Testis (tissue), 3 donors: ENCODE results near the gene SYNDIG1. TPM values are rescaled to one million over a fixed set of nuclear protein-coding genes. Genes with fewer than 3 reads are reported as not detected.

Source experiments
- DNase-seq: peaks from one replicate; pipeline ENCODE4 v3.0.0-alpha.2; 2019
- H3K27ac ChIP-seq, 2 donors: fragments of 200-600 bp; sonication (generic); one replicate each; pipeline ENCODE4 v1.5.1; 2019
- H3K27me3 ChIP-seq: fragments of 200-600 bp; sonication (generic); one replicate; pipeline ENCODE4 v1.5.1; 2019
- H3K36me3 ChIP-seq: fragments of 200-600 bp; sonication (generic); one replicate; pipeline ENCODE4 v1.5.1; 2017; ENCODE audit warnings: low read depth; ENCODE audit errors: missing control alignments
- H3K4me1 ChIP-seq: fragments of 200-600 bp; sonication (generic); one replicate; pipeline ENCODE4 v1.5.1; 2019
- H3K4me3 ChIP-seq, 2 donors: fragments of 200-600 bp; sonication (generic); one replicate each; pipeline ENCODE4 v1.5.1; 2017 to 2019
- H3K9me3 ChIP-seq: fragments of 200-600 bp; sonication (generic); one replicate; pipeline ENCODE4 v1.5.1; 2017
- CTCF ChIP-seq, 3 experiments: fragments of 450-650 bp in 2 of 3; fragments of 200-600 bp in 1 of 3; sonication (generic) in 1 of 3; IDR thresholded peaks; one replicate each; pipeline ENCODE4 v1.5.1; 2016 to 2019; ENCODE audit warnings: antibody characterized with exemption in 3 of 3, mild to moderate bottlenecking in 2 of 3, moderate library complexity in 1 of 3
- POLR2A ChIP-seq: fragments of 450-650 bp; IDR thresholded peaks from one replicate; pipeline ENCODE4 v1.6.1; 2017; ENCODE audit warnings: antibody characterized with exemption, mild to moderate bottlenecking, moderate library complexity
- WGBS, 2 donors: methylation state at CpG; one replicate each; pipeline ENCODE4 v1.1.5; 2018; 5-methylcytosine and 5-hydroxymethylcytosine counted together
- intact Hi-C: fragments of 100-400 bp; cut with DNase I; formaldehyde crosslinking; loops from one replicate; pipeline ENCODE4 v1.15.1; 2023; ENCODE audit warnings: low total_unique reads
- polyA plus RNA-seq: library from polyadenylated mRNA; stranded (reverse); fragments of 350-450 nt; fragmentation: Illumina TruSeq; extraction: RNeasy Lipid Tissue Mini Kit (QIAGEN cat#74804); gene quantifications from one replicate; pipeline ENCODE4 v1.2.3, GENCODE V29; 2014; ENCODE audit warnings: low read depth, low replicate concordance; ENCODE audit not compliant: insufficient read depth
- total RNA-seq, 2 donors: library from RNA; depleted of rRNA; stranded (reverse); fragments of >200 nt; gene quantifications; one replicate each; pipeline ENCODE4 v1.2.3, GENCODE V29; 2016

SYNDIG1 gene
- total and polyA plus RNA-seq, 3 donors from 2014 or later, result 2.1 to 3.2 (median 2.8) TPM

- TF ChIP-seq CTCF (IDR thresholded peaks at IDR 0.05) (no peak), POLR2A (no peak)
- no peaks in the 10 kb centered on the region for H3K9me3 ChIP-seq
- no peaks in the 10 kb centered on the region for H3K27me3 ChIP-seq
- no peak overlapping the region for H3K4me3 ChIP-seq
- no peaks in the 10 kb centered on the region for H3K4me1 ChIP-seq
- intact Hi-C loops, result no loop called here
- no peak for DNase-seq
- WGBS, 2 donors, result 89 to 93% methylated on average over 8 of the region's 8 CpGs
- no peak overlapping the region for H3K27ac ChIP-seq
- H3K36me3 ChIP-seq, result no peaks in the 10 kb centered on the region
Measured at GRCh38 chr20:24484081-24484450, 14.6 kb downstream of the SYNDIG1 start.

DNA sequence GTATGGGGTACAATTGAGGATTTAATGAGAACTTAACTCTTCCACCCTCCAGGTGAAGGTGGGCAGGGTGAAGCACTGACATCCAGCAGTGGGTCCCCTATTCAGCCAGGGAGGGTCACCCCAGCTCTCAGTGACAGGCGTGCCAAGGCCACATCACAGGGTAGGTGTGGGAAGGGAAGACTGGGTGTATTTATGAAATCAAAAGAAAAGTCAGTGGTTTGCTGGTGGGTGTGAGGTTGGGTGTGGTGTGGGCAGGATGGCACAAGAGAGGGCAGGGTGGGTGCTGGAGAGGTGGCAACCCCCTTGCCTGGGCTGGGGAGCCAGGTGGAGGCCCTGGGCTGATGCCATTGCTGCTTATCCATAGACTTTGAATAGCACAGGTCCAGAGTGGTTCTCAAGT lies 16.6 kb downstream of the SYNDIG1 start:
- DNase-seq, result no peak

GRCh38 chr20:24487240-24487639 lies 17.8 kb downstream of the SYNDIG1 start:
- WGBS, 2 donors, result 58 to 66% methylated on average over 4 of the region's 4 CpGs
- intact Hi-C loops, result no loop called here
- DNase-seq, result no peak

More for the DNA sequence above, 16.6 kb downstream of the SYNDIG1 start:
- Histone ChIP-seq H3K27me3 (no peaks in the 10 kb centered on the region), H3K36me3 (no peaks in the 10 kb centered on the region), H3K9me3 (no peaks in the 10 kb centered on the region), H3K4me3 (no peak overlapping the region), H3K4me1 (no peaks in the 10 kb centered on the region), H3K27ac (no peak overlapping the region)
- intact Hi-C loops, result no loop called here
- WGBS, 2 donors, result 73 to 89% methylated on average over 1 of the region's 1 CpG
- TF ChIP-seq CTCF (IDR thresholded peaks at IDR 0.05) (no peak), POLR2A (no peak)

GRCh38 chr20:24487648-24488047 lies 18.2 kb downstream of the SYNDIG1 start:
- WGBS, 2 donors, result 86 to 90% methylated on average over 7 of the region's 7 CpGs

More at GRCh38 chr20:24487240-24487639, 17.8 kb downstream of the SYNDIG1 start:
- no peak overlapping the region for H3K27ac ChIP-seq
- no peaks in the 10 kb centered on the region for H3K36me3 ChIP-seq
- no peaks in the 10 kb centered on the region for H3K4me1 ChIP-seq
- H3K9me3 ChIP-seq, result no peaks in the 10 kb centered on the region
- H3K27me3 ChIP-seq, result no peaks in the 10 kb centered on the region
- no peak for TF ChIP-seq POLR2A
- TF ChIP-seq CTCF (IDR thresholded peaks at IDR 0.05), result no peak
- no peak overlapping the region for H3K4me3 ChIP-seq

More at GRCh38 chr20:24487648-24488047, 18.2 kb downstream of the SYNDIG1 start:
- H3K36me3 ChIP-seq, result no peaks in the 10 kb centered on the region
- no peak for TF ChIP-seq CTCF (IDR thresholded peaks at IDR 0.05)
- no peak for TF ChIP-seq POLR2A
- no peak overlapping the region for H3K27ac ChIP-seq
- intact Hi-C loops, result no loop called here
- no peaks in the 10 kb centered on the region for H3K4me1 ChIP-seq
- no peak for DNase-seq
- H3K9me3 ChIP-seq, result no peaks in the 10 kb centered on the region
- H3K4me3 ChIP-seq, result no peak overlapping the region
- H3K27me3 ChIP-seq, result no peaks in the 10 kb centered on the region
